A549 (cell line): ENCODE measurements around the gene PRKCE. TPM values are rescaled to one million over a fixed set of nuclear protein-coding genes. Genes with fewer than 3 reads are reported as not detected.

Experiments used
- ATAC-seq, 2 experiments: fragments of 200-7000 bp in 1 of 2; fragments of >200 bp in 1 of 2; cut with Nextera tagmentation in 1 of 2; cut with Tn5 transposase in 1 of 2; 3 replicates each; pipeline versions ENCODE4 v1.8.0 to v1.9.1; 2018 to 2020; ENCODE audit warnings: mild to moderate bottlenecking in 1 of 2, moderate library complexity in 1 of 2
- CTCF ChIA-PET: fragments of 300-600 bp; sonication (Branson Sonifier 250); formaldehyde crosslinking; extraction: SDS; loops from one replicate; lab custom pipeline; 2021; ENCODE audit warnings: antibody characterized with exemption, inconsistent platforms; lab: Yijun Ruan, JAX
- POLR2A ChIA-PET: fragments of 350-600 bp; formaldehyde crosslinking; extraction: SDS; loops from one replicate; lab custom pipeline; 2021; ENCODE audit warnings: antibody characterized with exemption, inconsistent platforms; lab: Yijun Ruan, JAX
- DNase-seq, 2 experiments: peaks; one replicate each; pipeline versions ENCODE4 v3.0.0 to v3.0.0-alpha.2; 2011 to 2016; ENCODE audit warnings: low read depth in 1 of 2, low spot score in 1 of 2
- FAIRE-seq: peaks from 2 replicates; lab custom pipeline; 2011; peaks lifted over from hg19 to GRCh38; lab: Jason Lieb, UNC
- H3K27ac ChIP-seq, 2 experiments: fragments of >200 bp; sonication (Bioruptor Twin); formaldehyde crosslinking; 3 replicates each; pipeline ENCODE4 v1.5.1; 2016 to 2017
- H3K4me1 ChIP-seq: fragments of >200 bp; sonication (Bioruptor Twin); formaldehyde crosslinking; 3 replicates; pipeline ENCODE4 v1.6.1; 2016
- H3K4me2 ChIP-seq: fragments of >200 bp; sonication (Bioruptor Twin); formaldehyde crosslinking; 3 replicates; pipeline ENCODE4 v1.6.1; 2016
- H3K4me3 ChIP-seq: fragments of >200 bp; sonication (Bioruptor Twin); formaldehyde crosslinking; 3 replicates; pipeline ENCODE4 v1.5.1; 2016
- H3K9me3 ChIP-seq: fragments of >200 bp; sonication (Bioruptor Twin); formaldehyde crosslinking; 3 replicates; pipeline ENCODE4 v1.6.1; 2016
- BCL3 ChIP-seq: fragments of >200 bp; sonication (Bioruptor Twin); formaldehyde crosslinking; IDR thresholded peaks from 3 replicates; pipeline ENCODE4 v1.6.1; 2016
- CBX2 ChIP-seq: fragments of 200-600 bp; sonication (generic); IDR thresholded peaks from 2 replicates; pipeline ENCODE4 v1.6.1; 2016; ENCODE audit warnings: low read depth, mild to moderate bottlenecking, borderline replicate concordance
- CEBPB ChIP-seq, 2 experiments: fragments of >200 bp in 1 of 2; sonication (Bioruptor Twin) in 1 of 2; formaldehyde crosslinking in 1 of 2; IDR thresholded peaks; 2 replicates each; pipeline ENCODE4 v1.6.1; 2012 to 2016
- CHD4 ChIP-seq: fragments of 200-600 bp; sonication (generic); IDR thresholded peaks from 2 replicates; pipeline ENCODE4 v1.6.1; 2016; ENCODE audit warnings: antibody characterized with exemption, mild to moderate bottlenecking, borderline replicate concordance
- ESRRA ChIP-seq: fragments of 150-350 bp; IDR thresholded peaks from 2 replicates; pipeline ENCODE4 v1.6.1; 2014; ENCODE audit warnings: mild to moderate bottlenecking, low read length, borderline replicate concordance
- FOSL2 ChIP-seq, 2 experiments: fragments of 450-650 bp in 1 of 2; fragments of >200 bp in 1 of 2; sonication (Bioruptor Twin) in 1 of 2; formaldehyde crosslinking; IDR thresholded peaks; 2 replicates each; pipeline versions ENCODE4 v1.5.0 to v1.6.1; 2016 to 2020; ENCODE audit warnings: mild to moderate bottlenecking in 1 of 2, moderate library complexity in 1 of 2
- HMGXB4 ChIP-seq: fragments of 250-450 bp; sonication (Bioruptor Pico); IDR thresholded peaks from 2 replicates; pipeline ENCODE4 v1.5.0; 2021; ENCODE audit warnings: mild to moderate bottlenecking, moderate library complexity, borderline replicate concordance
- HOXB5 ChIP-seq: fragments of 250-450 bp; sonication (Bioruptor Pico); IDR thresholded peaks from 2 replicates; pipeline ENCODE4 v1.5.0; 2020; ENCODE audit warnings: mild to moderate bottlenecking, moderate library complexity
- NFE2L2 ChIP-seq: fragments of 150-350 bp; conservative IDR thresholded peaks from 2 replicates; pipeline ENCODE4 v1.6.1; 2014; ENCODE audit warnings: low read length
- NR3C1 ChIP-seq: fragments of >200 bp; sonication (Bioruptor Twin); formaldehyde crosslinking; IDR thresholded peaks from 3 replicates; pipeline ENCODE4 v1.6.1; 2017
- PBX3 ChIP-seq: IDR thresholded peaks from 2 replicates; pipeline ENCODE4 v1.6.1; 2012
- RAD21 ChIP-seq, 2 experiments: fragments of >200 bp in 1 of 2; sonication (Bioruptor Twin) in 1 of 2; formaldehyde crosslinking in 1 of 2; IDR thresholded peaks in 1 of 2; conservative IDR thresholded peaks in 1 of 2; 2 replicates in 1 of 2; 3 replicates in 1 of 2; pipeline ENCODE4 v1.6.1; 2012 to 2018; ENCODE audit warnings: inconsistent platforms in 1 of 2
- SREBF2 ChIP-seq: fragments of 450-650 bp; IDR thresholded peaks from 2 replicates; pipeline ENCODE4 v1.6.1; 2014; ENCODE audit warnings: mild to moderate bottlenecking, moderate library complexity
- TP53 ChIP-seq: fragments of 250-450 bp; sonication (Bioruptor Pico); IDR thresholded peaks from 2 replicates; pipeline ENCODE4 v1.5.0; 2021; ENCODE audit warnings: mild to moderate bottlenecking, moderate library complexity
- ZFP36 ChIP-seq: fragments of 450-650 bp; IDR thresholded peaks from 2 replicates; pipeline ENCODE4 v1.6.1; 2014; ENCODE audit warnings: borderline replicate concordance; ENCODE audit not compliant: partially characterized antibody
- ZSCAN20 ChIP-seq: fragments of 250-450 bp; sonication (Bioruptor Pico); IDR thresholded peaks from 2 replicates; pipeline ENCODE4 v1.8.0; 2022; ENCODE audit warnings: mild to moderate bottlenecking, moderate library complexity
- WGBS: methylation state at CpG from one replicate; pipeline ENCODE4 v1.1.6; 2017; ENCODE audit errors: missing lambda C conversion rate; 5-methylcytosine and 5-hydroxymethylcytosine counted together
- polyA plus RNA-seq, 4 experiments: library from polyadenylated mRNA; depleted of rRNA in 3 of 4; stranded (reverse); fragments of >200 nt; fragmentation: RNase III in 1 of 4; extraction: RNeasy Plus Mini Kit Qiagen cat#74134 plus additional on column Dnase treatment in 1 of 4; gene quantifications; 2 replicates in 3 of 4; 3 replicates in 1 of 4; pipeline ENCODE4 v1.2.3, GENCODE V29; 2011 to 2017
- TF ChIP-seq, protein P1 (sequence below): fragments of 150-350 bp; IDR thresholded peaks from 2 replicates; pipeline ENCODE4 v1.6.1; 2014; ENCODE audit warnings: low read depth, mild to moderate bottlenecking, low read length

Gene PRKCE
- polyA plus RNA-seq, 2 of the 4 experiments (the other 2 are of a cell fraction), result 11.5 to 12.0 TPM

GRCh38 chr2:45864121-45864520 lies 212.6 kb downstream of the PRKCE start:
- no peak for TF ChIP-seq BCL3
- TF ChIP-seq ZSCAN20, result no peak
- no peak for TF ChIP-seq ESRRA
- no peak for TF ChIP-seq PBX3
- no peak for TF ChIP-seq SREBF2
- TF ChIP-seq NR3C1, result no peak
- TF ChIP-seq CEBPB (IDR thresholded peaks at IDR 0.05), result no peak
- no peak for TF ChIP-seq RAD21 (conservative IDR thresholded peaks at IDR 0.05 in 1 of 2, IDR thresholded peaks at IDR 0.05 in 1 of 2)
- no peak for TF ChIP-seq TP53 (CRISPR knock-in tag)
- ChIA-PET POLR2A (no interaction called here), CTCF (interaction anchor here (0.7 to 1.6 kb wide), 5 partner anchors 9 to 129 kb away, joined by 3 to 4 read pairs (median 3); no protein-coding TSS in a partner anchor)
- Histone ChIP-seq H3K9me3 (no peaks in the 10 kb centered on the region), H3K27ac (no peak overlapping the region), H3K4me1 (no peaks in the 10 kb centered on the region), H3K4me2 (no peak overlapping the region), H3K4me3 (no peak overlapping the region)
- DNase-seq, result no peak
- 81% methylated on average over 4 of the region's 4 CpGs for WGBS
- ATAC-seq, result no peak
- no peak for FAIRE-seq

GRCh38 chr2:45867349-45867748 lies 215.9 kb downstream of the PRKCE start:
- POLR2A ChIA-PET, result interaction anchor here (0.6 kb wide), 1 partner anchor 658 kb away, joined by 3 read pairs; no protein-coding TSS in a partner anchor
- DNase-seq (no peak), FAIRE-seq (no peak)
- H3K27ac ChIP-seq, result no peak overlapping the region
- TF ChIP-seq TP53 (CRISPR knock-in tag) (no peak), NFE2L2 (no peak), CBX2 (no peak), HMGXB4 (no peak), CHD4 (no peak), HOXB5 (CRISPR knock-in tag) (no peak), FOSL2 (IDR thresholded peaks at IDR 0.05) (no peak), FOSL2 (CRISPR knock-in tag; IDR thresholded peaks at IDR 0.05) (no peak)
- TF ChIP-seq, protein P1, sequence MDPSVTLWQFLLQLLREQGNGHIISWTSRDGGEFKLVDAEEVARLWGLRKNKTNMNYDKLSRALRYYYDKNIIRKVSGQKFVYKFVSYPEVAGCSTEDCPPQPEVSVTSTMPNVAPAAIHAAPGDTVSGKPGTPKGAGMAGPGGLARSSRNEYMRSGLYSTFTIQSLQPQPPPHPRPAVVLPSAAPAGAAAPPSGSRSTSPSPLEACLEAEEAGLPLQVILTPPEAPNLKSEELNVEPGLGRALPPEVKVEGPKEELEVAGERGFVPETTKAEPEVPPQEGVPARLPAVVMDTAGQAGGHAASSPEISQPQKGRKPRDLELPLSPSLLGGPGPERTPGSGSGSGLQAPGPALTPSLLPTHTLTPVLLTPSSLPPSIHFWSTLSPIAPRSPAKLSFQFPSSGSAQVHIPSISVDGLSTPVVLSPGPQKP, result no peak
- TF ChIP-seq, all 56 proteins: peak for 0
- no peak for ATAC-seq
- Histone ChIP-seq H3K4me2 (no peak overlapping the region), H3K4me3 (no peak overlapping the region), H3K9me3 (no peaks in the 10 kb centered on the region), H3K4me1 (no peaks in the 10 kb centered on the region)
- 84% methylated on average over 3 of the region's 3 CpGs for WGBS
- CTCF ChIA-PET, result interaction anchor here (1.2 to 1.3 kb wide), 2 partner anchors 12 to 31 kb away, joined by 3 to 4 read pairs; no protein-coding TSS in a partner anchor

- ATAC-seq, result no peak
- Histone ChIP-seq H3K4me3 (no peak overlapping the region), H3K4me2 (no peak overlapping the region), H3K4me1 (no peaks in the 10 kb centered on the region), H3K9me3 (no peaks in the 10 kb centered on the region), H3K27ac (no peak overlapping the region)
- POLR2A ChIA-PET, result interaction anchor here (0.6 kb wide), 1 partner anchor 658 kb away, joined by 3 read pairs; no protein-coding TSS in a partner anchor
- TF ChIP-seq ZFP36, result no peak
- WGBS, result 70% methylated on average over 4 of the region's 4 CpGs
- FAIRE-seq, result no peak
- no peak for DNase-seq
- CTCF ChIA-PET, result interaction anchor here (0.6 to 1.3 kb wide), 3 partner anchors 12 to 282 kb away, joined by 3 to 4 read pairs (median 3); no protein-coding TSS in a partner anchor
Observed at GRCh38 chr2:45867800-45868199, 216.3 kb downstream of the PRKCE start.
